HG03066 (cell line): ENCODE results near the gene IGFBPL1.
"Not testable (repeated sequence)": the region's sequence is repeated elsewhere in the genome, so short reads cannot be mapped to it uniquely, and the experiment has no call there.

Experiments used
- ATAC-seq: cut with Tn5 transposase; IDR thresholded peaks from one replicate; pipeline ENCODE4 v1.9.1; 2021; ENCODE audit warnings: low read depth; ENCODE audit not compliant: unreplicated experiment

IGFBPL1 gene

GRCh38 chr9:38382141-38382540, 42.1 kb downstream of the IGFBPL1 start:
- no peak for ATAC-seq

DNA sequence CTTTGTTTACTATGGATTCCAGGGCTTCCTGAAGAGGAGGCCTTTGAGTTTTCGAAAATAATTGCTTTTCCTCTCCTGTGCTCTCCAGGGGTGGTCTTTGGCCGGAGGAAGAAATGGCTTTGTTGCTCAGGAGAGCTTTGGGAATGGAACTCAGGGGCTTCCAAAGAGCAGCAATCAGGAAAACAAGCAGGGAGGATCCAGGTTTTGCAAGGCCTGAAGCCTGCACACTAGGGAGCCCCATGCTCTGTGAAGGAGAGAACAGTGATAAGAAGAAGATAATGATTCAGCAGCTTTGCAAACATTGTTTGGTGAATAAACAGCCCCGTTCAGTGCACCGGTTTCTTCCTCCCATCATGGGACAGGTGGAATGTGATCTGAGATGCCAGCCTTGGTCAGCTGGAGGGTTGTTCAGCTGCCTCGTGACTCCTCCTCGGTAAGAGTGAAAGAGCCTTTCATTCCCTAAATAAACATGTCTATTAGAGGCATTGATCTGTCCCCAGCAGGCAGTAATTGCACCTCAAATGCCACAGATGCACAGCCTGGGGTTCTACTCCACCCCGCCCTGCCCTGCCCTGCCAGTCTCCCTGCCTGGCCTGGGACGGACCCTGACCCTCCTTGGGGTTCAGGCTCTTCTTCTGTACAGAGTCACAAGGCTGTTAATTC, 43.3 kb downstream of the IGFBPL1 start:
- no peak for ATAC-seq

GRCh38 chr9:38380230-38380871, 43.9 kb downstream of the IGFBPL1 start:
- no peak for ATAC-seq

DNA sequence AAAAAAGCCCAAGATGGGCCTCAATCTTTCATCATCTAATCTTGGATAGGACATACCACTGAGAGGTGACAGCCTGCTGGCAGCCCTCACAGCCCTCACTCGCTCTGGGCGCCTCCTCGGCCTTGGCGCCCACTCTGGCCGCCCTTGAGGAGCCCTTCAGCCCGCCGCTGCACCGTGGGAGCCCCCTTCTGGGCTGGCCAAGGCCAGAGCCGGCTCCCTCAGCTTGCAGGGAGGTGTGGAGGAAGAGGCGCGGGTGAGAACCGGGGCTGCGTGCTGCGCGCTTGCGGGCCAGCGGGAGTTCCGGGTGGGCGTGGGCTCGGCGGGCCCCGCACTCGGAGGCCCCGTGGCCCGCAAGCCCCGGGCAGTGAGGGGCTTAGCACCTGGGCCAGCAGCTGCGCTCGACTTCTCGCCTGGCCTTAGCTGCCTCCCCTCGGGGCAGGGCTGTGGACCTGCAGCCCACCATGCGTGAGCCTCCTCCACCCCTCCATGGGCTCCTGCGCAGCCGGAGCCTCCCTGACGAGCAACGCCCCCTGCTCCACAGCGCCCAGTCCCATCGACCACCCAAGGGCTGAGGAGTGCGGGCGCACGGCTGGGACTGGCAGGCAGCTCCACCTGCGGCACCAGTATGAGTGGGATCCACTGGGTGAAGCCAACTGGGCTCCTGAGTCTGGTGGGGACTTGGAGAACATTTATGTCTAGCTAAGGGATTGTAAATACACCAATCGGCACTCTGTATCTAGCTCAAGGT, 46.7 kb downstream of the IGFBPL1 start:
- not testable (repeated sequence) for ATAC-seq

- ATAC-seq, result no peak
Measured at GRCh38 chr9:38376021-38376670, 48.1 kb downstream of the IGFBPL1 start.

DNA sequence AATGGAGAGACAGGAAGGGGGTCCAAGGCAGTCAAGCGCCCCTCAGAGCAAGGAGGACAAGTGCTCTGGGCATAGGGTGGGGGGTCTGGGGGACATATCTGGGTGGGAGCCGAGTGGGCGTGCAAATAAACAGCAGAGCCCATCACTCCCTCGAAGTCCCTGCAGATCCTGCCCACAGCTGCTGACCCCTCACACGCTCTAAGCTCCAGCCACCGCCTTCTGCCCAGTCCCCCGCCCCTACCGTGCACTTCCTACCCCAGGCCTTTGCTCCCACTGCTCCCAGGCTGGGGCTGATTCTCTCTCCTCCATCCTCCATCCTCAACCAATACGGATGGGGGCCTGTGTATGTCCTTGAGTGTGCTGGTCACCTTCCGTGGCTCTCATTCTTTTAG, 48.7 kb downstream of the IGFBPL1 start:
- no peak for ATAC-seq

- no peak for ATAC-seq
Measured at GRCh38 chr9:38374847-38375571, 49.2 kb downstream of the IGFBPL1 start.

GRCh38 chr9:38373679-38374078, 50.6 kb downstream of the IGFBPL1 start:
- ATAC-seq, result no peak

GRCh38 chr9:38372762-38373619, 51.3 kb downstream of the IGFBPL1 start:
- ATAC-seq, result no peak

DNA sequence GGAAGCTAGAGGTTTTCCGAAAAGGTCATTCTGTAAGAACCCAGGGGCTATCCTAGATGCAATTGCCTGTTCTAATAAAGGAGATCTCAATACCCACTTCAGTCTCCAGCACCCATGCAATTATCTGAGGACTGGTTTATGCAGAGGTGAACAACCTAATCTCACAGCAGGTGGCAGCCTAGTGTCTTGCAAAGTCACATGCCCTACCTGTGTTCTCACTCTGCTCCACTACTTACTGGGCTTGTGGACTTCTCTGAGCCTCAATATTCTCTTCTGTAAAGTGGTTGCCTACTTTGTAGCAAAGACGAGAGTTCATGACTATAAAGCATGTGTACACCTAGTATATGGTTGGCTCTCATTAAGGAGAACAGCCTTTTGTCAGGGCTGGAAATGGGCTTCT, 52.8 kb downstream of the IGFBPL1 start:
- no peak for ATAC-seq

GRCh38 chr9:38370176-38370575, 54.1 kb downstream of the IGFBPL1 start:
- ATAC-seq, result no peak

GRCh38 chr9:38368731-38369130, 55.5 kb downstream of the IGFBPL1 start:
- no peak for ATAC-seq

- ATAC-seq, result no peak
Measured at GRCh38 chr9:38367898-38368297, 56.4 kb downstream of the IGFBPL1 start.

- no peak for ATAC-seq
Measured at GRCh38 chr9:38363589-38363925, 60.7 kb downstream of the IGFBPL1 start.

- no peak for ATAC-seq
Measured at GRCh38 chr9:38362852-38363588, 61.2 kb downstream of the IGFBPL1 start.

DNA sequence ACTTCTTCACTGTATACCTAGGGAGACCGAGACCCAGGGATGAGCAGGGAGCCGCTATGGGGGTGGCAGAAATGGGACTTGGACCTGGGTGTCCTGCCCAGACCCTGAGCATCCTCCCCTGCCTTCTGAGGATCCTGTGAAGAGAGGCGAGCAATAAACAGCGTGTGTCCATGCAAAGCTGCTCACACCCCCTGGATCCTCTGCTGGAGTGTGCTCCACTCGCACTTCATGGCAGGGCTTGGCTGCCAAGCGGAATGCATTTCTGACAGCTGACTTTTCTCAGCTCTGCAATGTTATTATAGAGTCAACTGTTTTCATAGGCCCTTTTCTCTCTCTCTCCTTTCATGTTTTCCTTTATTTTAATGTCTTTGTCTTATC, 62.8 kb downstream of the IGFBPL1 start:
- no peak for ATAC-seq

DNA sequence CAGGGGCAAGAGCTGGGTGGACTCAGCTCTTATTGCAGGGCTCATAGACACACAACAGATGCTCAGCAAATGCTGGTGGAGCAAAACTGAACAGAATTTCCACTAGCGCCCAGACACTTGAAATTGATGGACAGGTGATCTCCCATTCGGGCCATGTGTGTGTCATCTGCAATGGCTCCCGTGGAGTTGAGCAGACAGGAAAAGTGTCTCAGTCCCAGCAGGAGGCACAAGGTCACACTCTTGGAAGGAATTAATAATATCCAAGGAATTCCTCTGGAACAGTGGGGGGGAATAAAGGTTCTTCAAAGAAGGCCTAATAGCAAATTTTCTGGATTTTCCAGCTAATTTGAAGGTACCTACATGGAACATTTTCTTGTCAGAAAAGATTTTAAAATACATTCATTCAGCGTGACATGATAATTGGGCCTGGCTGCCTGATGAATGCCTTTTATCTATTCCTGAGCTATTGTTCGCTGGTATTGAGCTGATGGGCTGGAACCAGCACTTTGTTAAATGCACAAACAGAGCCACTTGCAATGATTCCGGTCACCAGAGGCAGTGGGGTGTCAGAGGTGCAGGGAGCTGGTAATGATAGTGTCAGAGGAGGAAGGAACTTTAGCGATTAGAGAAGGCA, 63.3 kb downstream of the IGFBPL1 start:
- ATAC-seq, result no peak

GRCh38 chr9:38359689-38360385, 64.4 kb downstream of the IGFBPL1 start:
- ATAC-seq, result no peak
